Ovary (tissue), 3 donors: ENCODE measurements around the gene ASAP2.

Experiments
- CTCF ChIP-seq, 3 donors: fragments of 450-650 bp in 2 of 3; fragments of 200-600 bp in 1 of 3; IDR thresholded peaks; one replicate each; pipeline versions ENCODE4 v1.5.1 to v1.8.0; 2016 to 2022; ENCODE audit warnings: antibody characterized with exemption in 3 of 3, mild to moderate bottlenecking in 1 of 3
- EP300 ChIP-seq: sonication (generic); formaldehyde crosslinking; IDR thresholded peaks from one replicate; pipeline ENCODE4 v1.6.1; 2017; ENCODE audit warnings: antibody characterized with exemption
- POLR2A ChIP-seq: fragments of 450-650 bp; IDR thresholded peaks from one replicate; pipeline ENCODE4 v1.6.1; 2017; ENCODE audit warnings: antibody characterized with exemption, mild to moderate bottlenecking, moderate library complexity
- donor health status: DM: no; HTN: no; CAD: no.

- no peak for TF ChIP-seq CTCF (IDR thresholded peaks at IDR 0.05)
- no peak for TF ChIP-seq POLR2A
- TF ChIP-seq EP300 = no peak
These were observed 60.1 kb downstream of the ASAP2 start for GRCh38 chr2:9266711-9267110.
